ENCODE measurements around the gene RSPO3. TPM values are rescaled to one million over a fixed set of nuclear protein-coding genes. Genes with fewer than 3 reads are reported as not detected.

The RSPO3 gene
- total RNA-seq, 1 donor from 2014 or later: not detected

GRCh38 chr6:127215931-127216330 is 97.5 kb downstream of the RSPO3 start:
- H3K4me1 Mint-ChIP-seq (ENCODE audit: low read depth, unreplicated experiment): no peaks in the 10 kb centered on the region
- no peaks in the 10 kb centered on the region for H3K9me3 Mint-ChIP-seq (ENCODE audit: unreplicated experiment)
- H3K27me3 Mint-ChIP-seq (ENCODE audit: unreplicated experiment): no peaks in the 10 kb centered on the region
- no peak for TF ChIP-seq CTCF (IDR thresholded peaks at IDR 0.05; ENCODE audit: partially characterized antibody, unreplicated experiment)
- no peak overlapping the region for H3K27ac Mint-ChIP-seq (ENCODE audit: unreplicated experiment)
- H3K36me3 Mint-ChIP-seq (ENCODE audit: unreplicated experiment): peaks cover 4% of the 10 kb centered on the region
- H3K4me3 Mint-ChIP-seq (ENCODE audit: unreplicated experiment): no peak overlapping the region
- no peak for DNase-seq

GRCh38 chr6:127216810-127217789 is 98.6 kb downstream of the RSPO3 start:
- Mint-ChIP-seq H3K27ac (ENCODE audit: unreplicated experiment) (no peak overlapping the region), H3K4me1 (ENCODE audit: low read depth, unreplicated experiment) (no peaks in the 10 kb centered on the region), H3K9me3 (ENCODE audit: unreplicated experiment) (no peaks in the 10 kb centered on the region), H3K36me3 (ENCODE audit: unreplicated experiment) (peaks cover 4% of the 10 kb centered on the region), H3K4me3 (ENCODE audit: unreplicated experiment) (no peak overlapping the region), H3K27me3 (ENCODE audit: unreplicated experiment) (no peaks in the 10 kb centered on the region)
- DNase-seq: no peak
- no peak for TF ChIP-seq CTCF (IDR thresholded peaks at IDR 0.05; ENCODE audit: partially characterized antibody, unreplicated experiment)

GRCh38 chr6:127219869-127220268 is 101.4 kb downstream of the RSPO3 start:
- Mint-ChIP-seq H3K36me3 (ENCODE audit: unreplicated experiment) (peaks cover 4% of the 10 kb centered on the region), H3K4me3 (ENCODE audit: unreplicated experiment) (no peak overlapping the region), H3K27me3 (ENCODE audit: unreplicated experiment) (no peaks in the 10 kb centered on the region), H3K9me3 (ENCODE audit: unreplicated experiment) (no peaks in the 10 kb centered on the region), H3K27ac (ENCODE audit: unreplicated experiment) (no peak overlapping the region), H3K4me1 (ENCODE audit: low read depth, unreplicated experiment) (no peaks in the 10 kb centered on the region)
- no peak for TF ChIP-seq CTCF (IDR thresholded peaks at IDR 0.05; ENCODE audit: partially characterized antibody, unreplicated experiment)
- DNase-seq: no peak

- no peaks in the 10 kb centered on the region for H3K9me3 Mint-ChIP-seq (ENCODE audit: unreplicated experiment)
- no peak for TF ChIP-seq CTCF (IDR thresholded peaks at IDR 0.05; ENCODE audit: partially characterized antibody, unreplicated experiment)
- H3K36me3 Mint-ChIP-seq (ENCODE audit: unreplicated experiment): no peaks in the 10 kb centered on the region
- H3K27me3 Mint-ChIP-seq (ENCODE audit: unreplicated experiment): no peaks in the 10 kb centered on the region
- DNase-seq: no peak
- no peak overlapping the region for H3K27ac Mint-ChIP-seq (ENCODE audit: unreplicated experiment)
- no peak overlapping the region for H3K4me3 Mint-ChIP-seq (ENCODE audit: unreplicated experiment)
- no peaks in the 10 kb centered on the region for H3K4me1 Mint-ChIP-seq (ENCODE audit: low read depth, unreplicated experiment)
Observed at GRCh38 chr6:127221201-127221600, 102.7 kb downstream of the RSPO3 start.

GRCh38 chr6:127222418-127222817 is 103.9 kb downstream of the RSPO3 start:
- Mint-ChIP-seq H3K4me1 (ENCODE audit: low read depth, unreplicated experiment) (no peaks in the 10 kb centered on the region), H3K27me3 (ENCODE audit: unreplicated experiment) (no peaks in the 10 kb centered on the region), H3K36me3 (ENCODE audit: unreplicated experiment) (no peaks in the 10 kb centered on the region), H3K27ac (ENCODE audit: unreplicated experiment) (no peak overlapping the region), H3K4me3 (ENCODE audit: unreplicated experiment) (no peak overlapping the region), H3K9me3 (ENCODE audit: unreplicated experiment) (no peaks in the 10 kb centered on the region)
- no peak for DNase-seq
- TF ChIP-seq CTCF (IDR thresholded peaks at IDR 0.05; ENCODE audit: partially characterized antibody, unreplicated experiment): no peak

Measured in glutamatergic neuron (in vitro differentiated cells).